HepG2 (cell line): ENCODE measurements around the gene IFNK. TPM values are rescaled to one million over a fixed set of nuclear protein-coding genes. Genes with fewer than 3 reads are reported as not detected.

ENCODE experiments used
- AHR ChIP-seq: IDR thresholded peaks from 2 replicates; pipeline ENCODE4 v1.6.1; 2018; ENCODE audit warnings: missing genetic modification reagents, missing compliant biosample characterization
- CREM ChIP-seq, 2 experiments: sonication (generic) in 1 of 2; formaldehyde crosslinking in 1 of 2; IDR thresholded peaks; 2 replicates each; pipeline versions ENCODE4 v1.4.0 to v1.6.1; 2016 to 2020; ENCODE audit warnings: antibody characterized with exemption in 1 of 2, mild to moderate bottlenecking in 1 of 2, missing genetic modification reagents in 1 of 2
- ELF1 ChIP-seq: sonication (generic); formaldehyde crosslinking; IDR thresholded peaks from 2 replicates; pipeline ENCODE4 v1.4.0; 2020; ENCODE audit warnings: missing genetic modification reagents
- FOSL2 ChIP-seq: sonication (generic); formaldehyde crosslinking; IDR thresholded peaks from 2 replicates; pipeline ENCODE4 v1.4.0; 2020; ENCODE audit warnings: missing genetic modification reagents
- FOXP1 ChIP-seq, 2 experiments: fragments of 450-650 bp in 1 of 2; IDR thresholded peaks; 2 replicates each; pipeline ENCODE4 v1.6.1; 2017 to 2018; ENCODE audit warnings: antibody characterized with exemption in 1 of 2
- FUBP1 ChIP-seq: sonication (generic); formaldehyde crosslinking; IDR thresholded peaks from 2 replicates; pipeline ENCODE4 v1.5.1; 2020; ENCODE audit warnings: missing genetic modification reagents, mild to moderate bottlenecking, borderline replicate concordance
- HMG20A ChIP-seq: IDR thresholded peaks from 2 replicates; pipeline ENCODE4 v1.6.1; 2016; ENCODE audit warnings: borderline replicate concordance
- KMT2A ChIP-seq: sonication (generic); formaldehyde crosslinking; IDR thresholded peaks from 2 replicates; pipeline ENCODE4 v1.4.0; 2020; ENCODE audit warnings: missing genetic modification reagents
- NCOR1 ChIP-seq: fragments of 200-600 bp; sonication (generic); IDR thresholded peaks from 2 replicates; pipeline ENCODE4 v1.7.0; 2017; ENCODE audit warnings: antibody characterized with exemption, low read length, borderline replicate concordance
- NFIC ChIP-seq: IDR thresholded peaks from 2 replicates; pipeline ENCODE4 v1.6.1; 2012; ENCODE audit warnings: mild to moderate bottlenecking, low read length, inconsistent platforms
- NR3C1 ChIP-seq: sonication (generic); formaldehyde crosslinking; IDR thresholded peaks from 2 replicates; pipeline ENCODE4 v1.4.0; 2020; ENCODE audit warnings: missing genetic modification reagents
- RAD21 ChIP-seq: fragments of 450-650 bp; formaldehyde crosslinking; IDR thresholded peaks from 2 replicates; pipeline ENCODE4 v1.5.0; 2020; ENCODE audit warnings: mild to moderate bottlenecking
- RBAK ChIP-seq: sonication (generic); formaldehyde crosslinking; IDR thresholded peaks from 2 replicates; pipeline ENCODE4 v1.5.1; 2020; ENCODE audit warnings: mild to moderate bottlenecking, missing genetic modification reagents
- REPIN1 ChIP-seq: sonication (generic); formaldehyde crosslinking; IDR thresholded peaks from 2 replicates; pipeline ENCODE4 v1.8.0; 2022; ENCODE audit warnings: missing genetic modification reagents, low read depth, mild to moderate bottlenecking, borderline replicate concordance
- RNF2 ChIP-seq: fragments of 450-650 bp; conservative IDR thresholded peaks from 2 replicates; pipeline ENCODE4 v1.6.1; 2016; ENCODE audit warnings: low read depth
- SAFB2 ChIP-seq: sonication (generic); formaldehyde crosslinking; IDR thresholded peaks from 2 replicates; pipeline ENCODE4 v1.5.1; 2020; ENCODE audit warnings: missing genetic modification reagents, low read depth, mild to moderate bottlenecking, borderline replicate concordance
- SAP130 ChIP-seq: IDR thresholded peaks from 2 replicates; pipeline ENCODE4 v1.6.1; 2016; ENCODE audit warnings: low read depth
- SMARCC2 ChIP-seq: fragments of 450-650 bp; IDR thresholded peaks from 2 replicates; pipeline ENCODE4 v1.6.1; 2017; ENCODE audit warnings: antibody characterized with exemption, mild to moderate bottlenecking
- SRY ChIP-seq: sonication (generic); formaldehyde crosslinking; IDR thresholded peaks from 2 replicates; pipeline ENCODE4 v1.8.0; 2022; ENCODE audit warnings: mild to moderate bottlenecking, missing genetic modification reagents
- TAF1 ChIP-seq: sonication (generic); formaldehyde crosslinking; IDR thresholded peaks from 2 replicates; pipeline ENCODE4 v1.4.0; 2020; ENCODE audit warnings: missing genetic modification reagents
- TAF15 ChIP-seq: fragments of 200-400 bp; formaldehyde crosslinking; IDR thresholded peaks from one replicate; pipeline ENCODE4 v1.6.1; 2018; ENCODE audit warnings: mild to moderate bottlenecking, low read depth, low read length; ENCODE audit not compliant: poor library complexity, severe bottlenecking
- ZNF143 ChIP-seq: sonication (generic); formaldehyde crosslinking; IDR thresholded peaks from 2 replicates; pipeline ENCODE4 v1.4.0; 2020; ENCODE audit warnings: missing genetic modification reagents
- ZNF274 ChIP-seq: sonication (generic); formaldehyde crosslinking; IDR thresholded peaks from 2 replicates; pipeline ENCODE4 v1.5.1; 2020; ENCODE audit warnings: mild to moderate bottlenecking, missing genetic modification reagents
- ZNF317 ChIP-seq: sonication (generic); formaldehyde crosslinking; IDR thresholded peaks from 2 replicates; pipeline ENCODE4 v1.5.0; 2020; ENCODE audit warnings: mild to moderate bottlenecking, missing genetic modification reagents
- ZNF441 ChIP-seq: sonication (generic); formaldehyde crosslinking; IDR thresholded peaks from 2 replicates; pipeline ENCODE4 v1.7.0; 2021; ENCODE audit warnings: missing genetic modification reagents, borderline replicate concordance
- ZNF589 ChIP-seq: sonication (generic); formaldehyde crosslinking; conservative IDR thresholded peaks from 2 replicates; pipeline ENCODE4 v1.8.0; 2022; ENCODE audit warnings: mild to moderate bottlenecking, moderate library complexity, missing genetic modification reagents
- ZNF772 ChIP-seq: sonication (generic); formaldehyde crosslinking; IDR thresholded peaks from 2 replicates; pipeline ENCODE4 v1.5.0; 2020; ENCODE audit warnings: mild to moderate bottlenecking, missing genetic modification reagents
- ZNF839 ChIP-seq: sonication (generic); formaldehyde crosslinking; IDR thresholded peaks from 2 replicates; pipeline ENCODE4 v1.4.0; 2020; ENCODE audit warnings: missing genetic modification reagents, mild to moderate bottlenecking, borderline replicate concordance
- polyA plus RNA-seq, 8 experiments: library from polyadenylated mRNA; depleted of rRNA in 3 of 8; stranded (reverse) in 7 of 8; unstranded in 1 of 8; fragments of >200 nt; fragmentation: Illumina TruSeq in 4 of 8; extraction: Trizol in 4 of 8; gene quantifications; 2 replicates each; pipeline versions ENCODE4 v1.2.1 to v1.2.3, GENCODE V29; 2011 to 2016; ENCODE audit warnings: low read depth in 4 of 8, missing spikeins in 1 of 8, mixed read lengths in 1 of 8; ENCODE audit not compliant: insufficient read depth in 1 of 8
- total RNA-seq, 5 experiments: library from RNA; depleted of rRNA; stranded (reverse); fragments of >200 nt; fragmentation: Illumina TruSeq; extraction: Trizol; gene quantifications; 2 replicates each; pipeline ENCODE4 v1.2.3, GENCODE V29; 2016; ENCODE audit warnings: low read depth in 1 of 5
- TF ChIP-seq, protein P1 (sequence below): IDR thresholded peaks from 2 replicates; pipeline ENCODE4 v1.6.1; 2016
- TF ChIP-seq, protein P2 (sequence below): sonication (generic); formaldehyde crosslinking; IDR thresholded peaks from 2 replicates; pipeline ENCODE4 v1.5.0; 2020; ENCODE audit warnings: missing genetic modification reagents

IFNK gene
- total and polyA plus RNA-seq, 2 of the 13 experiments (the other 11 are each of a cell fraction or from before 2014, with no cell fraction given), result not detected

- TF ChIP-seq FUBP1 (no peak), ZNF772 (CRISPR knock-in tag) (no peak), ELF1 (CRISPR knock-in tag) (0 out of 2 replicates have a peak, but pooled peaks have one; percentile 17), ZNF143 (no peak), AHR (CRISPR knock-in tag) (no peak), SAFB2 (no peak), FOXP1 (IDR thresholded peaks at IDR 0.05) (no peak), FOXP1 (CRISPR knock-in tag; IDR thresholded peaks at IDR 0.05) (peak; percentile 39; the same call in 1 of the 2 replicates), ZNF317 (CRISPR knock-in tag) (no peak), CREM (IDR thresholded peaks at IDR 0.05) (peak; percentile 24; the same call in 1 of the 2 replicates), CREM (CRISPR knock-in tag; IDR thresholded peaks at IDR 0.05) (no peak), HMG20A (CRISPR knock-in tag) (peak; percentile 27; the same call in 1 of the 2 replicates), RBAK (CRISPR knock-in tag) (no peak), KMT2A (no peak), ZNF589 (CRISPR knock-in tag) (no peak), NR3C1 (CRISPR knock-in tag) (no peak), SRY (no peak), ZNF839 (CRISPR knock-in tag) (no peak), RNF2 (no peak), NCOR1 (peak; percentile 22; the same call in 1 of the 2 replicates), FOSL2 (CRISPR knock-in tag) (peak; percentile 31; the same call in 1 of the 2 replicates), SAP130 (0 out of 2 replicates have a peak, but pooled peaks have one; percentile 16), ZNF441 (CRISPR knock-in tag) (no peak), TAF1 (CRISPR knock-in tag) (no peak), RAD21 (no peak), TAF15 (no peak), REPIN1 (no peak), SMARCC2 (no peak), ZNF274 (CRISPR knock-in tag) (no peak), NFIC (peak; percentile 45; the same call in 1 of the 2 replicates)
- TF ChIP-seq, protein P1, sequence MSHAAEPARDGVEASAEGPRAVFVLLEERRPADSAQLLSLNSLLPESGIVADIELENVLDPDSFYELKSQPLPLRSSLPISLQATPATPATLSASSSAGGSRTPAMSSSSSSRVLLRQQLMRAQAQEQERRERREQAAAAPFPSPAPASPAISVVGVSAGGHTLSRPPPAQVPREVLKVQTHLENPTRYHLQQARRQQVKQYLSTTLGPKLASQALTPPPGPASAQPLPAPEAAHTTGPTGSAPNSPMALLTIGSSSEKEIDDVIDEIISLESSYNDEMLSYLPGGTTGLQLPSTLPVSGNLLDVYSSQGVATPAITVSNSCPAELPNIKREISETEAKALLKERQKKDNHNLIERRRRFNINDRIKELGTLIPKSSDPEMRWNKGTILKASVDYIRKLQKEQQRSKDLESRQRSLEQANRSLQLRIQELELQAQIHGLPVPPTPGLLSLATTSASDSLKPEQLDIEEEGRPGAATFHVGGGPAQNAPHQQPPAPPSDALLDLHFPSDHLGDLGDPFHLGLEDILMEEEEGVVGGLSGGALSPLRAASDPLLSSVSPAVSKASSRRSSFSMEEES, result no peak
- TF ChIP-seq, protein P2, sequence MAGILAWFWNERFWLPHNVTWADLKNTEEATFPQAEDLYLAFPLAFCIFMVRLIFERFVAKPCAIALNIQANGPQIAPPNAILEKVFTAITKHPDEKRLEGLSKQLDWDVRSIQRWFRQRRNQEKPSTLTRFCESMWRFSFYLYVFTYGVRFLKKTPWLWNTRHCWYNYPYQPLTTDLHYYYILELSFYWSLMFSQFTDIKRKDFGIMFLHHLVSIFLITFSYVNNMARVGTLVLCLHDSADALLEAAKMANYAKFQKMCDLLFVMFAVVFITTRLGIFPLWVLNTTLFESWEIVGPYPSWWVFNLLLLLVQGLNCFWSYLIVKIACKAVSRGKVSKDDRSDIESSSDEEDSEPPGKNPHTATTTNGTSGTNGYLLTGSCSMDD, result no peak
These were observed 12.9 kb downstream of the IFNK start (continued) for GRCh38 chr9:27537027-27537435.
